HepG2 (cell line): ENCODE results near the gene ZDHHC7. TPM values are rescaled to one million over a fixed set of nuclear protein-coding genes. Genes with fewer than 3 reads are reported as not detected.

Source experiments
- GPN1 ChIP-seq: sonication (generic); formaldehyde crosslinking; IDR thresholded peaks from 2 replicates; pipeline ENCODE4 v1.5.1; 2020; ENCODE audit warnings: missing genetic modification reagents, borderline replicate concordance
- HNRNPLL ChIP-seq: fragments of 200-400 bp; formaldehyde crosslinking; IDR thresholded peaks from 2 replicates; pipeline ENCODE4 v1.6.1; 2017; ENCODE audit warnings: mild to moderate bottlenecking, low read depth, low read length; ENCODE audit not compliant: poor library complexity, severe bottlenecking
- KLF9 ChIP-seq: IDR thresholded peaks from 2 replicates; pipeline ENCODE4 v1.6.1; 2016; ENCODE audit warnings: low read depth
- LCORL ChIP-seq, 2 experiments: fragments of 450-650 bp in 1 of 2; sonication (generic) in 1 of 2; formaldehyde crosslinking in 1 of 2; IDR thresholded peaks; 2 replicates each; pipeline versions ENCODE4 v1.5.0 to v1.6.1; 2017 to 2020; ENCODE audit warnings: antibody characterized with exemption in 1 of 2, missing genetic modification reagents in 1 of 2
- NR1H2 ChIP-seq: sonication (generic); formaldehyde crosslinking; IDR thresholded peaks from 2 replicates; pipeline ENCODE4 v1.8.1; 2022; ENCODE audit warnings: low read depth, missing genetic modification reagents, borderline replicate concordance
- PHF21A ChIP-seq: sonication (generic); formaldehyde crosslinking; IDR thresholded peaks from 2 replicates; pipeline ENCODE4 v1.5.0; 2020; ENCODE audit warnings: mild to moderate bottlenecking, missing genetic modification reagents
- SMC3 ChIP-seq: IDR thresholded peaks from 2 replicates; pipeline ENCODE4 v1.6.1; 2011; ENCODE audit warnings: low read length, improper control_type of control experiment
- ZFP41 ChIP-seq: sonication (generic); formaldehyde crosslinking; IDR thresholded peaks from 2 replicates; pipeline ENCODE4 v1.4.0; 2020; ENCODE audit warnings: mild to moderate bottlenecking, missing genetic modification reagents, borderline replicate concordance
- ZNF460 ChIP-seq: sonication (generic); formaldehyde crosslinking; IDR thresholded peaks from 2 replicates; pipeline ENCODE4 v1.5.1; 2020; ENCODE audit warnings: missing genetic modification reagents, mild to moderate bottlenecking, borderline replicate concordance
- polyA plus RNA-seq, 8 experiments: library from polyadenylated mRNA; depleted of rRNA in 3 of 8; stranded (reverse) in 7 of 8; unstranded in 1 of 8; fragments of >200 nt; fragmentation: Illumina TruSeq in 4 of 8; extraction: Trizol in 4 of 8; gene quantifications; 2 replicates each; pipeline versions ENCODE4 v1.2.1 to v1.2.3, GENCODE V29; 2011 to 2016; ENCODE audit warnings: low read depth in 4 of 8, missing spikeins in 1 of 8, mixed read lengths in 1 of 8; ENCODE audit not compliant: insufficient read depth in 1 of 8
- total RNA-seq, 5 experiments: library from RNA; depleted of rRNA; stranded (reverse); fragments of >200 nt; fragmentation: Illumina TruSeq; extraction: Trizol; gene quantifications; 2 replicates each; pipeline ENCODE4 v1.2.3, GENCODE V29; 2016; ENCODE audit warnings: low read depth in 1 of 5
- TF ChIP-seq, protein P1 (sequence below): sonication (generic); formaldehyde crosslinking; IDR thresholded peaks from 2 replicates; pipeline ENCODE4 v1.5.1; 2020; ENCODE audit warnings: missing genetic modification reagents, mild to moderate bottlenecking, borderline replicate concordance
- TF ChIP-seq, protein P2 (sequence below): sonication (generic); formaldehyde crosslinking; IDR thresholded peaks from 2 replicates; pipeline ENCODE4 v1.4.0; 2020; ENCODE audit warnings: missing genetic modification reagents
- TF ChIP-seq, protein P3 (sequence below): sonication (generic); formaldehyde crosslinking; IDR thresholded peaks from 2 replicates; pipeline ENCODE4 v1.8.0; 2022; ENCODE audit warnings: mild to moderate bottlenecking, missing genetic modification reagents, moderate library complexity
- TF ChIP-seq, protein P4 (sequence below): sonication (generic); formaldehyde crosslinking; IDR thresholded peaks from 2 replicates; pipeline ENCODE4 v1.5.1; 2020; ENCODE audit warnings: mild to moderate bottlenecking, moderate library complexity, missing genetic modification reagents
- TF ChIP-seq, protein P5 (sequence below), 2 experiments: sonication (generic) in 1 of 2; formaldehyde crosslinking in 1 of 2; IDR thresholded peaks; 2 replicates each; pipeline versions ENCODE4 v1.4.0 to v1.6.1; 2018 to 2020; ENCODE audit warnings: missing genetic modification reagents in 2 of 2, borderline replicate concordance in 1 of 2, low read depth in 1 of 2, mild to moderate bottlenecking in 1 of 2, missing biosample characterization in 1 of 2
- TF ChIP-seq, protein P6 (sequence below): sonication (generic); formaldehyde crosslinking; IDR thresholded peaks from 2 replicates; pipeline ENCODE4 v1.4.0; 2020; ENCODE audit warnings: mild to moderate bottlenecking, missing genetic modification reagents

ZDHHC7 gene
- total and polyA plus RNA-seq, 2 of the 13 experiments (the other 11 are each of a cell fraction or from before 2014, with no cell fraction given), result 46.8 to 67.6 TPM

DNA sequence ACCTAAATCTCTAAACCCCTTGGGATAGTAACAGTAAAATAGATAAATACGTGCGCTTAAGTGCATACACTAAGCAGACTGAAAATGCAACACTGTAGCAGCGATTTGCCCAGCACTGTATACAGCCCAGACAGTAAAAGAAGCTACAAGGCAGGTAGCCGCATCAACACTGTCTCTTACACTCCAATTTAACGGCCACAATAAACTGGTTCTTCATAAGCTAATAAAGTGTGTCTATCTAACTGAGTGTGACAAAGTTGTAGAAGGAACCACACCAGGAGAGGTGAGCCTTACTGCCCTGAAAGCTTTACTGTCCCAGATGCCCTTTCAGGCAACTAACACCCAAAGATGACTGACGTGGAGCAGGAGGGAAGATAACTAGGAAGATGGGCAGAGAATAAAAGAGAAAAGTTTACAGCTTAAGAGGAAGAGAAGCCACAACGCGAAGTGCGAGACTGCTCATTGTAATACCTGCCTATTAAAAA is 847 bp downstream of the ZDHHC7 start (continued):
- TF ChIP-seq PHF21A, result no peak
- TF ChIP-seq GPN1, result no peak
- no peak for TF ChIP-seq KLF9 (CRISPR knock-in tag)
- TF ChIP-seq LCORL (IDR thresholded peaks at IDR 0.05), result no peak
- TF ChIP-seq LCORL (CRISPR knock-in tag; IDR thresholded peaks at IDR 0.05), result no peak
- TF ChIP-seq, protein P1, sequence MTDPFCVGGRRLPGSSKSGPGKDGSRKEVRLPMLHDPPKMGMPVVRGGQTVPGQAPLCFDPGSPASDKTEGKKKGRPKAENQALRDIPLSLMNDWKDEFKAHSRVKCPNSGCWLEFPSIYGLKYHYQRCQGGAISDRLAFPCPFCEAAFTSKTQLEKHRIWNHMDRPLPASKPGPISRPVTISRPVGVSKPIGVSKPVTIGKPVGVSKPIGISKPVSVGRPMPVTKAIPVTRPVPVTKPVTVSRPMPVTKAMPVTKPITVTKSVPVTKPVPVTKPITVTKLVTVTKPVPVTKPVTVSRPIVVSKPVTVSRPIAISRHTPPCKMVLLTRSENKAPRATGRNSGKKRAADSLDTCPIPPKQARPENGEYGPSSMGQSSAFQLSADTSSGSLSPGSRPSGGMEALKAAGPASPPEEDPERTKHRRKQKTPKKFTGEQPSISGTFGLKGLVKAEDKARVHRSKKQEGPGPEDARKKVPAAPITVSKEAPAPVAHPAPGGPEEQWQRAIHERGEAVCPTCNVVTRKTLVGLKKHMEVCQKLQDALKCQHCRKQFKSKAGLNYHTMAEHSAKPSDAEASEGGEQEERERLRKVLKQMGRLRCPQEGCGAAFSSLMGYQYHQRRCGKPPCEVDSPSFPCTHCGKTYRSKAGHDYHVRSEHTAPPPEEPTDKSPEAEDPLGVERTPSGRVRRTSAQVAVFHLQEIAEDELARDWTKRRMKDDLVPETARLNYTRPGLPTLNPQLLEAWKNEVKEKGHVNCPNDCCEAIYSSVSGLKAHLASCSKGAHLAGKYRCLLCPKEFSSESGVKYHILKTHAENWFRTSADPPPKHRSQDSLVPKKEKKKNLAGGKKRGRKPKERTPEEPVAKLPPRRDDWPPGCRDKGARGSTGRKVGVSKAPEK, result no peak; the same call in 1 of the 2 replicates
- no peak for TF ChIP-seq HNRNPLL
- TF ChIP-seq SMC3, result no peak
- no peak for TF ChIP-seq ZFP41 (CRISPR knock-in tag)
- TF ChIP-seq, protein P2, sequence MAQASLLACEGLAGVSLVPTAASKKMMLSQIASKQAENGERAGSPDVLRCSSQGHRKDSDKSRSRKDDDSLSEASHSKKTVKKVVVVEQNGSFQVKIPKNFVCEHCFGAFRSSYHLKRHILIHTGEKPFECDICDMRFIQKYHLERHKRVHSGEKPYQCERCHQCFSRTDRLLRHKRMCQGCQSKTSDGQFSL, result no peak
- no peak for TF ChIP-seq ZNF460 (CRISPR knock-in tag)
- TF ChIP-seq, protein P3, sequence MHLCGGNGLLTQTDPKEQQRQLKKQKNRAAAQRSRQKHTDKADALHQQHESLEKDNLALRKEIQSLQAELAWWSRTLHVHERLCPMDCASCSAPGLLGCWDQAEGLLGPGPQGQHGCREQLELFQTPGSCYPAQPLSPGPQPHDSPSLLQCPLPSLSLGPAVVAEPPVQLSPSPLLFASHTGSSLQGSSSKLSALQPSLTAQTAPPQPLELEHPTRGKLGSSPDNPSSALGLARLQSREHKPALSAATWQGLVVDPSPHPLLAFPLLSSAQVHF (CRISPR knock-in tag), result no peak
- TF ChIP-seq, protein P4, sequence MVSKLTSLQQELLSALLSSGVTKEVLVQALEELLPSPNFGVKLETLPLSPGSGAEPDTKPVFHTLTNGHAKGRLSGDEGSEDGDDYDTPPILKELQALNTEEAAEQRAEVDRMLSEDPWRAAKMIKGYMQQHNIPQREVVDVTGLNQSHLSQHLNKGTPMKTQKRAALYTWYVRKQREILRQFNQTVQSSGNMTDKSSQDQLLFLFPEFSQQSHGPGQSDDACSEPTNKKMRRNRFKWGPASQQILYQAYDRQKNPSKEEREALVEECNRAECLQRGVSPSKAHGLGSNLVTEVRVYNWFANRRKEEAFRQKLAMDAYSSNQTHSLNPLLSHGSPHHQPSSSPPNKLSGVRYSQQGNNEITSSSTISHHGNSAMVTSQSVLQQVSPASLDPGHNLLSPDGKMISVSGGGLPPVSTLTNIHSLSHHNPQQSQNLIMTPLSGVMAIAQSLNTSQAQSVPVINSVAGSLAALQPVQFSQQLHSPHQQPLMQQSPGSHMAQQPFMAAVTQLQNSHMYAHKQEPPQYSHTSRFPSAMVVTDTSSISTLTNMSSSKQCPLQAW, result no peak
- TF ChIP-seq, protein P5, sequence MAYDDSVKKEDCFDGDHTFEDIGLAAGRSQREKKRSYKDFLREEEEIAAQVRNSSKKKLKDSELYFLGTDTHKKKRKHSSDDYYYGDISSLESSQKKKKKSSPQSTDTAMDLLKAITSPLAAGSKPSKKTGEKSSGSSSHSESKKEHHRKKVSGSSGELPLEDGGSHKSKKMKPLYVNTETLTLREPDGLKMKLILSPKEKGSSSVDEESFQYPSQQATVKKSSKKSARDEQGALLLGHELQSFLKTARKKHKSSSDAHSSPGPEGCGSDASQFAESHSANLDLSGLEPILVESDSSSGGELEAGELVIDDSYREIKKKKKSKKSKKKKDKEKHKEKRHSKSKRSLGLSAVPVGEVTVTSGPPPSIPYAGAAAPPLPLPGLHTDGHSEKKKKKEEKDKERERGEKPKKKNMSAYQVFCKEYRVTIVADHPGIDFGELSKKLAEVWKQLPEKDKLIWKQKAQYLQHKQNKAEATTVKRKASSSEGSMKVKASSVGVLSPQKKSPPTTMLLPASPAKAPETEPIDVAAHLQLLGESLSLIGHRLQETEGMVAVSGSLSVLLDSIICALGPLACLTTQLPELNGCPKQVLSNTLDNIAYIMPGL (CRISPR knock-in tag; IDR thresholded peaks at IDR 0.05; ENCODE audit: borderline replicate concordance in 1 of 2, low read depth in 1 of 2), result no peak
- TF ChIP-seq NR1H2, result no peak
- TF ChIP-seq, protein P6, sequence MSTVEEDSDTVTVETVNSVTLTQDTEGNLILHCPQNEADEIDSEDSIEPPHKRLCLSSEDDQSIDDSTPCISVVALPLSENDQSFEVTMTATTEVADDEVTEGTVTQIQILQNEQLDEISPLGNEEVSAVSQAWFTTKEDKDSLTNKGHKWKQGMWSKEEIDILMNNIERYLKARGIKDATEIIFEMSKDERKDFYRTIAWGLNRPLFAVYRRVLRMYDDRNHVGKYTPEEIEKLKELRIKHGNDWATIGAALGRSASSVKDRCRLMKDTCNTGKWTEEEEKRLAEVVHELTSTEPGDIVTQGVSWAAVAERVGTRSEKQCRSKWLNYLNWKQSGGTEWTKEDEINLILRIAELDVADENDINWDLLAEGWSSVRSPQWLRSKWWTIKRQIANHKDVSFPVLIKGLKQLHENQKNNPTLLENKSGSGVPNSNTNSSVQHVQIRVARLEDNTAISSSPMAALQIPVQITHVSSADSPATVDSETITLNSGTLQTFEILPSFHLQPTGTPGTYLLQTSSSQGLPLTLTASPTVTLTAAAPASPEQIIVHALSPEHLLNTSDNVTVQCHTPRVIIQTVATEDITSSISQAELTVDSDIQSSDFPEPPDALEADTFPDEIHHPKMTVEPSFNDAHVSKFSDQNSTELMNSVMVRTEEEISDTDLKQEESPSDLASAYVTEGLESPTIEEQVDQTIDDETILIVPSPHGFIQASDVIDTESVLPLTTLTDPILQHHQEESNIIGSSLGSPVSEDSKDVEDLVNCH (CRISPR knock-in tag), result no peak
